Tibial nerve (tissue), 3 donors: ENCODE measurements around the gene NRCAM.

ENCODE experiments used
- POLR2A ChIP-seq, 2 donors: fragments of 450-650 bp; IDR thresholded peaks; one replicate each; pipeline ENCODE4 v1.6.1; 2017; ENCODE audit warnings: antibody characterized with exemption in 2 of 2, mild to moderate bottlenecking in 2 of 2, moderate library complexity in 2 of 2
- TF ChIP-seq, protein P1 (sequence below), 5 experiments: fragments of 200-600 bp in 3 of 5; fragments of 450-650 bp in 2 of 5; sonication (generic) in 3 of 5; IDR thresholded peaks; one replicate each; pipeline ENCODE4 v1.5.1; 2016 to 2019; ENCODE audit warnings: antibody characterized with exemption in 5 of 5, mild to moderate bottlenecking in 3 of 5, moderate library complexity in 2 of 5

DNA sequence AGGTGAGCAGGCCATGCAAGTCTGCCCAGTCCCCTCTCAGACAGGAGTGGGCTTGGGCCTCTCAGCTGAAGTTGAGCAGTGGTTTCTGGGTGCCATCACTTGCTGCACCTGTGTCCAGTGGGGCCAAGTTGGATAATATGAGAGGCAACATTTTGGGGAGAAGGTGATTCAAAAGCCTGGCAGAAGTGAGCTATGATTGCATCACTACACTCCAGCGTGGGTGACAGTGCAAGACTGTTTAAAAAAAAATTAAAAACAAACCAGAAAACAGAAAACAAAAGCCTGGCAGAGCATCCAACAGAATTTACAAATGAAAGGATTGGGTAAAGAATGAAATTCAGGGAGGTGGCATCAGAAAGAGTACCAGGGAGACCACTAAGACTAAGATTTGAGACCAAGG, 204.5 kb downstream of the NRCAM start:
- TF ChIP-seq, protein P1, sequence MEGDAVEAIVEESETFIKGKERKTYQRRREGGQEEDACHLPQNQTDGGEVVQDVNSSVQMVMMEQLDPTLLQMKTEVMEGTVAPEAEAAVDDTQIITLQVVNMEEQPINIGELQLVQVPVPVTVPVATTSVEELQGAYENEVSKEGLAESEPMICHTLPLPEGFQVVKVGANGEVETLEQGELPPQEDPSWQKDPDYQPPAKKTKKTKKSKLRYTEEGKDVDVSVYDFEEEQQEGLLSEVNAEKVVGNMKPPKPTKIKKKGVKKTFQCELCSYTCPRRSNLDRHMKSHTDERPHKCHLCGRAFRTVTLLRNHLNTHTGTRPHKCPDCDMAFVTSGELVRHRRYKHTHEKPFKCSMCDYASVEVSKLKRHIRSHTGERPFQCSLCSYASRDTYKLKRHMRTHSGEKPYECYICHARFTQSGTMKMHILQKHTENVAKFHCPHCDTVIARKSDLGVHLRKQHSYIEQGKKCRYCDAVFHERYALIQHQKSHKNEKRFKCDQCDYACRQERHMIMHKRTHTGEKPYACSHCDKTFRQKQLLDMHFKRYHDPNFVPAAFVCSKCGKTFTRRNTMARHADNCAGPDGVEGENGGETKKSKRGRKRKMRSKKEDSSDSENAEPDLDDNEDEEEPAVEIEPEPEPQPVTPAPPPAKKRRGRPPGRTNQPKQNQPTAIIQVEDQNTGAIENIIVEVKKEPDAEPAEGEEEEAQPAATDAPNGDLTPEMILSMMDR (IDR thresholded peaks at IDR 0.05), result no peak
- no peak for TF ChIP-seq POLR2A (IDR thresholded peaks at IDR 0.05)
